GM12878 (cell line): ENCODE data around the gene TMEM132C. TPM values are rescaled to one million over a fixed set of nuclear protein-coding genes. Genes with fewer than 3 reads are reported as not detected.

Experiments used
- ATAC-seq: fragments of 200-7000 bp; cut with Tn5 transposase; 3 replicates; pipeline ENCODE4 v1.9.1; 2020; ENCODE audit warnings: mild to moderate bottlenecking, moderate library complexity
- BruUV-seq: library from RNA; stranded (reverse); fragments of 400-500 nt; replicated peaks from 2 replicates; lab custom pipeline; 2021; lab: Mats Ljungman, UMichigan
- CTCF ChIA-PET: fragments of 300-600 bp; sonication (Branson Sonifier 250); formaldehyde crosslinking; extraction: SDS; loops from one replicate; lab custom pipeline; 2021; ENCODE audit warnings: inconsistent platforms; lab: Yijun Ruan, JAX
- POLR2A ChIA-PET: fragments of 350-600 bp; formaldehyde crosslinking; extraction: SDS; loops from one replicate; lab custom pipeline; 2021; ENCODE audit warnings: inconsistent platforms; lab: Charles Lee
- RAD21 ChIA-PET: fragments of 300-600 bp; sonication (Branson Sonifier 250); formaldehyde crosslinking; loops from one replicate; lab custom pipeline; 2023; ENCODE audit warnings: antibody characterized with exemption; ENCODE audit not compliant: unreplicated experiment; lab: Charles Lee
- SMC1A ChIA-PET: fragments of 300-600 bp; sonication (Branson Sonifier 250); formaldehyde crosslinking; loops from one replicate; lab custom pipeline; 2023; ENCODE audit not compliant: unreplicated experiment, uncharacterized antibody; lab: Charles Lee
- DNase-seq: peaks from one replicate; pipeline ENCODE4 v3.0.0-alpha.2; 2011; ENCODE audit warnings: low read depth, low spot score
- FAIRE-seq: peaks from 3 replicates; lab custom pipeline; 2011; peaks lifted over from hg19 to GRCh38; lab: Jason Lieb, UNC
- H2AFZ ChIP-seq: 2 replicates; pipeline ENCODE4 v1.6.0; 2011; ENCODE audit warnings: low read depth, low read length, control low read depth; ENCODE audit not compliant: control insufficient read depth
- H3K27ac ChIP-seq: 2 replicates; pipeline ENCODE4 v1.5.1; 2011; ENCODE audit warnings: control low read depth; ENCODE audit not compliant: control insufficient read depth, insufficient read depth
- H3K27me3 ChIP-seq, 2 experiments: replicated peaks in 1 of 2; 2 replicates each; pipeline versions ENCODE4 v1.6.0 to v1.6.1; 2011; ENCODE audit warnings: low read length in 1 of 2; ENCODE audit not compliant: control insufficient read depth in 2 of 2, insufficient read depth in 2 of 2
- H3K36me3 ChIP-seq, 2 experiments: 2 replicates each; pipeline ENCODE4 v1.5.1; 2011; ENCODE audit warnings: low read length in 1 of 2; ENCODE audit not compliant: control insufficient read depth in 2 of 2, insufficient read depth in 2 of 2
- H3K4me1 ChIP-seq: 2 replicates; pipeline ENCODE4 v1.6.1; 2011; ENCODE audit warnings: mild to moderate bottlenecking, low read length, moderate library complexity, mixed read lengths; ENCODE audit not compliant: control insufficient read depth, insufficient read depth
- H3K4me2 ChIP-seq: 2 replicates; pipeline ENCODE4 v1.6.0; 2011; ENCODE audit warnings: control low read depth; ENCODE audit not compliant: control insufficient read depth, insufficient read depth
- H3K4me3 ChIP-seq: fragments of 200-600 bp; sonication (generic); 2 replicates; pipeline ENCODE4 v1.5.1; 2016
- H3K79me2 ChIP-seq: 2 replicates; pipeline ENCODE4 v1.6.0; 2011; ENCODE audit warnings: low read length; ENCODE audit not compliant: control insufficient read depth, insufficient read depth
- H3K9ac ChIP-seq: 2 replicates; pipeline ENCODE4 v1.8.0; 2011; ENCODE audit warnings: low read length, control low read depth, mixed read lengths; ENCODE audit not compliant: control insufficient read depth, insufficient read depth
- H3K9me3 ChIP-seq: replicated peaks from 3 replicates; pipeline ENCODE4 v1.5.1; 2011; ENCODE audit warnings: mild to moderate bottlenecking, low read length; ENCODE audit not compliant: control insufficient read depth, insufficient read depth
- H4K20me1 ChIP-seq: 2 replicates; pipeline ENCODE4 v1.6.0; 2011; ENCODE audit not compliant: control insufficient read depth, insufficient read depth
- CEBPZ ChIP-seq: fragments of 150-350 bp; IDR thresholded peaks from 2 replicates; pipeline ENCODE4 v1.6.1; 2016; ENCODE audit warnings: low read depth, low read length
- E2F4 ChIP-seq: IDR thresholded peaks from 2 replicates; pipeline ENCODE4 v1.6.1; 2012; ENCODE audit warnings: low read depth, low read length, improper control_type of control experiment
- HDGF ChIP-seq: fragments of 450-650 bp; IDR thresholded peaks from 2 replicates; pipeline ENCODE4 v1.6.1; 2016; ENCODE audit warnings: antibody characterized with exemption
- IRF3 ChIP-seq: fragments of 450-650 bp; IDR thresholded peaks from 2 replicates; pipeline ENCODE4 v1.6.1; 2014; ENCODE audit warnings: mild to moderate bottlenecking
- WGBS: methylation state at CpG from one replicate; pipeline ENCODE4 v1.1.6; 2016; ENCODE audit warnings: low lambda C conversion rate; ENCODE audit not compliant: insufficient replicate concordance, insufficient coverage; ENCODE audit errors: missing lambda C conversion rate; 5-methylcytosine and 5-hydroxymethylcytosine counted together
- in situ Hi-C: fragments of 300-500 bp; cut with MboI; formaldehyde crosslinking; loops from 9 replicates; pipeline ENCODE4 v1.14.3; 2018; ENCODE audit warnings: mixed read lengths
- intact Hi-C: fragments of 100-400 bp; cut with micrococcal nuclease; formaldehyde crosslinking; loops from one replicate; pipeline ENCODE4 v1.14.2; 2022; ENCODE audit not compliant: unreplicated experiment
- polyA plus RNA-seq, 11 experiments: library from polyadenylated mRNA; depleted of rRNA in 4 of 11; unstranded in 6 of 11; stranded (reverse) in 5 of 11; fragments of >200 nt; fragmentation: Nextera tagmentation in 4 of 11; fragmentation: Illumina TruSeq in 1 of 11; extraction: Ambion mirVana in 4 of 11; extraction: Trizol in 1 of 11; gene quantifications; 1 replicate in 1 of 11; 2 replicates in 10 of 11; pipeline versions ENCODE4 v1.2.1 to v1.2.3, GENCODE V29; 2011 to 2016; ENCODE audit warnings: inconsistent platforms in 2 of 11, missing spikeins in 2 of 11, low read depth in 1 of 11
- total RNA-seq, 4 experiments: library from RNA; depleted of rRNA in 3 of 4; stranded (reverse); fragments of >200 nt in 3 of 4; fragmentation: Illumina TruSeq in 1 of 4; extraction: Trizol in 1 of 4; gene quantifications; 2 replicates each; pipeline versions ENCODE4 v1.2.1 to v1.2.3, GENCODE V29; 2013 to 2021

Gene TMEM132C
- total and polyA plus RNA-seq, 10 of the 15 experiments (the other 5 are each of a cell fraction or from before 2014, with no cell fraction given), result not detected

GRCh38 chr12:128474916-128475315 is 207.9 kb downstream of the TMEM132C start:
- Histone ChIP-seq H3K4me2 (no peak overlapping the region), H3K27ac (no peak overlapping the region), H4K20me1 (no peaks in the 10 kb centered on the region), H3K9me3 (no peaks in the 10 kb centered on the region), H3K9ac (no peak overlapping the region), H3K27me3 (no peaks in the 10 kb centered on the region), H3K79me2 (no peaks in the 10 kb centered on the region), H3K36me3 (no peaks in the 10 kb centered on the region), H3K4me3 (no peak overlapping the region), H2AFZ (no peak overlapping the region), H3K4me1 (no peaks in the 10 kb centered on the region)
- TF ChIP-seq HDGF, result no peak
- no peak for TF ChIP-seq E2F4
- TF ChIP-seq IRF3, result no peak
- TF ChIP-seq CEBPZ, result no peak
- intact Hi-C loops, result no loop called here
- ChIA-PET SMC1A (no interaction called here), RAD21 (no interaction called here), CTCF (no interaction called here), POLR2A (no interaction called here)
- no TSS peak for BruUV-seq
- ATAC-seq (no peak), DNase-seq (no peak), FAIRE-seq (no peak)
- WGBS, result 37% methylated on average over 10 of the region's 10 CpGs
- in situ Hi-C loops, result no loop called here
